AG04449 (cell line): ENCODE measurements around the gene ZFHX2.

Experiments
- CTCF ChIA-PET: fragments of 350-600 bp; formaldehyde crosslinking; extraction: SDS; loops from one replicate; lab custom pipeline; 2021; ENCODE audit warnings: antibody characterized with exemption; lab: Yijun Ruan, JAX
- POLR2A ChIA-PET: fragments of 400-600, 350-600 bp; formaldehyde crosslinking; extraction: SDS; loops from one replicate; lab custom pipeline; 2020; ENCODE audit warnings: antibody characterized with exemption, inconsistent platforms; lab: Yijun Ruan, JAX
- DNase-seq: peaks from one replicate; pipeline ENCODE4 v3.0.0-alpha.2; 2010; ENCODE audit warnings: low read depth, low spot score
- H3K4me3 ChIP-seq: 2 replicates; pipeline ENCODE4 v1.5.1; 2011; ENCODE audit warnings: low read depth, mild to moderate bottlenecking, control low read depth, low read length
- TF ChIP-seq, protein P1 (sequence below): IDR thresholded peaks from one replicate; pipeline ENCODE4 v1.5.1; 2011; ENCODE audit warnings: mild to moderate bottlenecking, moderate library complexity, low read length, control low read depth, inconsistent platforms; ENCODE audit not compliant: insufficient read depth; ENCODE audit errors: missing control alignments

The ZFHX2 gene

GRCh38 chr14:23536494-23536893 lies 15.1 kb downstream of the ZFHX2 start:
- POLR2A ChIA-PET: no interaction called here
- H3K4me3 ChIP-seq: no peak overlapping the region
- CTCF ChIA-PET: interaction anchor here (0.7 to 7.3 kb wide), 3 partner anchors 22 to 59 kb away, joined by 3 to 72 read pairs (median 49); no protein-coding TSS in a partner anchor
- DNase-seq: no peak
- TF ChIP-seq, protein P1, sequence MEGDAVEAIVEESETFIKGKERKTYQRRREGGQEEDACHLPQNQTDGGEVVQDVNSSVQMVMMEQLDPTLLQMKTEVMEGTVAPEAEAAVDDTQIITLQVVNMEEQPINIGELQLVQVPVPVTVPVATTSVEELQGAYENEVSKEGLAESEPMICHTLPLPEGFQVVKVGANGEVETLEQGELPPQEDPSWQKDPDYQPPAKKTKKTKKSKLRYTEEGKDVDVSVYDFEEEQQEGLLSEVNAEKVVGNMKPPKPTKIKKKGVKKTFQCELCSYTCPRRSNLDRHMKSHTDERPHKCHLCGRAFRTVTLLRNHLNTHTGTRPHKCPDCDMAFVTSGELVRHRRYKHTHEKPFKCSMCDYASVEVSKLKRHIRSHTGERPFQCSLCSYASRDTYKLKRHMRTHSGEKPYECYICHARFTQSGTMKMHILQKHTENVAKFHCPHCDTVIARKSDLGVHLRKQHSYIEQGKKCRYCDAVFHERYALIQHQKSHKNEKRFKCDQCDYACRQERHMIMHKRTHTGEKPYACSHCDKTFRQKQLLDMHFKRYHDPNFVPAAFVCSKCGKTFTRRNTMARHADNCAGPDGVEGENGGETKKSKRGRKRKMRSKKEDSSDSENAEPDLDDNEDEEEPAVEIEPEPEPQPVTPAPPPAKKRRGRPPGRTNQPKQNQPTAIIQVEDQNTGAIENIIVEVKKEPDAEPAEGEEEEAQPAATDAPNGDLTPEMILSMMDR: no peak

DNA sequence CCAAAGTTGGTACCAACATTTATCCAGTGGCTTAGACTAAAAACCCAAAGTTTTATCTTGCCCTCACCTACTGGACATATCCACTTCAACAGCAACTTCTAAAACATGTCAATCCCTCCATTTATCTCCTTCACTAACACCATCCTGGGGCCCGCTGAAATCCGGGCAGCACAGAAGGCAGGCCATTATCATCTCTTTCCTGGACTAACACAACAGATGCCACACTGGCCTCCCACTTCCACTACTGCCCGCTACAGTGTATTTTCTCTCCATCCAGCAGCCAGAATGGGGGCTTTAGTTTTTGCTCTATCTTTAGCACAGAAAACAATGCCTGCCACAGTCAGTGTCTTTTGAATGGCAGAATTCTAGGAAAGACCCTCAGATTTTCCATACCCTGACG lies 15.6 kb downstream of the ZFHX2 start:
- DNase-seq: no peak
- TF ChIP-seq, protein P1: no peak
- ChIA-PET CTCF (interaction anchor here (5.2 kb wide), 1 partner anchor 23 kb away, joined by 49 read pairs; no protein-coding TSS in a partner anchor), POLR2A (no interaction called here)
- H3K4me3 ChIP-seq: no peak overlapping the region

DNA sequence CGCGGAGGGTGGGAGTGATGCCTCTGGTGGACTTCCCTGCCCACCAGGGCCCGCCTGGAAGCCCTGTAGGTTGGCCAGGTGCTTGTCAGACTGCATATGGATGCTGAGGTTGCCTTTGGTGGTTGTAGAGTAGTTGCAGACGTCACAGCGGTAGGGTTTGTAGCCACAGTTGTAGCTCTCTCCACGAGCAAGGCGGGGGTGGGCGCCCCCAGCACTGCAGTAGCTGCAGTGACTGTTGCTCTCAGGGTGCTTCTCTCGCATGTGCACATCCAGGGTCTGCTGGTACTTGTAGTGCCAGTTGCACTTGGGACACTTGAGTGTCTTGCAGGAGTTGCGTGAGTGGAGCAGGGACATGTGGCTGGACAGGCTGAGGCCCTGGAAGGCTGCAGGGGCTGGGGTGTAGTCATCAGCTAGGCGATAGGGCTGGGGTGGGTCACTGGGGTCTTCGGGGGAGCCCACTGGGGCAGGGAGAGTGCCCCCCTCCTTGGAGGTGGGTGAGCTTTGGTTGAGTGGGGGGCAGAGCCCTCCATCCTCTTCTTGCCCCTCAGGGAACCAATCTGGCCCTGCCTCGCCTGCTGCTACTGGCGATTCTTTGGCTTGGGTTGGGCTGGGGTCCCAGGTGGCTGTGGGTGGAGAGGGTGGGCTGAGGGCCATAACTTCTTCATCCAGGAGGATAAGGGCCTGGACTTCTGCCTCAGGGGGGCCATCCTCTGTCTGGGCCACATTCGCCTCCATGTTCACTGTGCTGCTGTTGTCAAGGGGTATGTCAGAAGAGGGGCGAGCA lies 17.7 kb downstream of the ZFHX2 start:
- no peak for DNase-seq
- TF ChIP-seq, protein P1: no peak
- CTCF ChIA-PET: interaction anchor here (1.1 to 1.9 kb wide), 2 partner anchors 7 to 26 kb away, joined by 4 to 7 read pairs; no protein-coding TSS in a partner anchor
- H3K4me3 ChIP-seq: no peak overlapping the region
- POLR2A ChIA-PET: no interaction called here

- TF ChIP-seq, protein P1: no peak
- ChIA-PET POLR2A (no interaction called here), CTCF (interaction anchor here (0.7 to 1.9 kb wide), 2 partner anchors 9 to 64 kb away, joined by 3 to 7 read pairs; no protein-coding TSS in a partner anchor)
- H3K4me3 ChIP-seq: no peak overlapping the region
- no peak for DNase-seq
Observed at GRCh38 chr14:23532658-23533057, 18.9 kb downstream of the ZFHX2 start.

- TF ChIP-seq, protein P1: no peak
- no peak for DNase-seq
- ChIA-PET CTCF (interaction anchor here (1.7 to 4.0 kb wide), 3 partner anchors 8 to 100 kb away, joined by 6 to 39 read pairs (median 15); no protein-coding TSS in a partner anchor), POLR2A (no interaction called here)
- H3K4me3 ChIP-seq: no peak overlapping the region
Observed at GRCh38 chr14:23531391-23531790, 20.2 kb downstream of the ZFHX2 start.

GRCh38 chr14:23530375-23531055 lies 21.1 kb downstream of the ZFHX2 start:
- DNase-seq: no peak
- ChIA-PET POLR2A (no interaction called here), CTCF (interaction anchor here (0.8 to 4.0 kb wide), 7 partner anchors 9 to 101 kb away, joined by 3 to 39 read pairs (median 6); no protein-coding TSS in a partner anchor)
- H3K4me3 ChIP-seq: no peak overlapping the region
- TF ChIP-seq, protein P1: no peak
